Keratinocyte (primary cell): ENCODE measurements around the gene CZIB. TPM values are rescaled to one million over a fixed set of nuclear protein-coding genes. Genes with fewer than 3 reads are reported as not detected.
"Not testable (repeated sequence)": the region's sequence is repeated elsewhere in the genome, so short reads cannot be mapped to it uniquely, and the experiment has no call there.

ENCODE experiments used
- DNase-seq: peaks from one replicate; pipeline ENCODE4 v3.0.0-alpha.2; 2011; ENCODE audit warnings: low read depth, missing footprints, low spot score
- FAIRE-seq: peaks from 2 replicates; lab custom pipeline; 2011; peaks lifted over from hg19 to GRCh38; lab: Jason Lieb, UNC
- H2AFZ ChIP-seq: 2 replicates; pipeline ENCODE4 v1.6.0; 2012; ENCODE audit warnings: low read length, control low read depth, inconsistent platforms; ENCODE audit not compliant: control insufficient read depth
- H3K27ac ChIP-seq: 2 replicates; pipeline ENCODE4 v1.5.1; 2011; ENCODE audit warnings: low read length; ENCODE audit not compliant: control insufficient read depth, insufficient read depth
- H3K27me3 ChIP-seq: 3 replicates; pipeline ENCODE4 v1.6.0; 2011; ENCODE audit warnings: low read length; ENCODE audit not compliant: control insufficient read depth, insufficient read depth; ENCODE audit errors: extremely low read depth
- H3K36me3 ChIP-seq, 2 experiments: 2 replicates in 1 of 2; 3 replicates in 1 of 2; pipeline ENCODE4 v1.5.1; 2011; ENCODE audit warnings: low read length in 2 of 2, mild to moderate bottlenecking in 1 of 2; ENCODE audit not compliant: control insufficient read depth in 2 of 2, insufficient read depth in 2 of 2; ENCODE audit errors: extremely low read depth in 1 of 2
- H3K4me1 ChIP-seq: 3 replicates; pipeline ENCODE4 v1.5.1; 2011; ENCODE audit warnings: low read length; ENCODE audit not compliant: control insufficient read depth, insufficient read depth; ENCODE audit errors: extremely low read depth
- H3K4me2 ChIP-seq: 3 replicates; pipeline ENCODE4 v1.6.0; 2011; ENCODE audit warnings: low read depth, low read length; ENCODE audit not compliant: control insufficient read depth, insufficient read depth; ENCODE audit errors: extremely low read depth
- H3K4me3 ChIP-seq, 3 experiments: fragments of 200-600 bp in 1 of 3; sonication (generic) in 1 of 3; 2 replicates in 2 of 3; 3 replicates in 1 of 3; pipeline ENCODE4 v1.5.1; 2011 to 2016; ENCODE audit warnings: low read length in 3 of 3, mild to moderate bottlenecking in 3 of 3, control low read depth in 2 of 3, inconsistent platforms in 1 of 3, low read depth in 1 of 3, mixed read lengths in 1 of 3, mixed run types in 1 of 3, moderate library complexity in 1 of 3; ENCODE audit not compliant: control insufficient read depth in 2 of 3, insufficient read depth in 2 of 3; ENCODE audit errors: extremely low read depth in 1 of 3
- H3K79me2 ChIP-seq: 2 replicates; pipeline ENCODE4 v1.6.0; 2012; ENCODE audit warnings: low read length; ENCODE audit not compliant: control insufficient read depth, insufficient read depth
- H3K9ac ChIP-seq: 3 replicates; pipeline ENCODE4 v1.6.0; 2011; ENCODE audit warnings: low read length; ENCODE audit not compliant: control insufficient read depth, insufficient read depth; ENCODE audit errors: extremely low read depth
- H3K9me1 ChIP-seq: 3 replicates; pipeline ENCODE4 v1.6.0; 2011; ENCODE audit warnings: low read length; ENCODE audit not compliant: control insufficient read depth, insufficient read depth; ENCODE audit errors: extremely low read depth
- H3K9me3 ChIP-seq: 2 replicates; pipeline ENCODE4 v1.5.1; 2012; ENCODE audit warnings: low read depth, low read length; ENCODE audit not compliant: control insufficient read depth
- H4K20me1 ChIP-seq: 3 replicates; pipeline ENCODE4 v1.6.0; 2011; ENCODE audit warnings: low read length; ENCODE audit not compliant: control insufficient read depth, insufficient read depth; ENCODE audit errors: extremely low read depth
- CTCF ChIP-seq, 3 experiments: IDR thresholded peaks in 1 of 3; conservative IDR thresholded peaks in 1 of 3; optimal IDR thresholded peaks in 1 of 3; 2 replicates in 2 of 3; 3 replicates in 1 of 3; pipeline versions ENCODE3 to v1.5.1; 2011; ENCODE audit warnings: low read length in 3 of 3, mild to moderate bottlenecking in 3 of 3, moderate library complexity in 2 of 3, control low read depth in 1 of 3, inconsistent platforms in 1 of 3; ENCODE audit not compliant: insufficient read depth in 2 of 3; ENCODE audit errors: extremely low read depth in 1 of 3
- EZH2 ChIP-seq: IDR thresholded peaks from one replicate; pipeline ENCODE4 v1.6.1; 2012; ENCODE audit warnings: inconsistent platforms, mild to moderate bottlenecking, low read length, moderate library complexity
- dilution Hi-C: fragments of 300-500 bp; cut with MboI; formaldehyde crosslinking; loops from one replicate; pipeline ENCODE4 v1.7.0; 2020; ENCODE audit warnings: low sequenced_read_pairs; ENCODE audit not compliant: extremely low pct_ligation_motif_present
- polyA plus RNA-seq, 5 experiments: library from polyadenylated mRNA; depleted of rRNA in 3 of 5; stranded (reverse) in 3 of 5; stranded (forward) in 1 of 5; unstranded in 1 of 5; fragments of >200 nt; gene quantifications; 1 replicate in 1 of 5; 2 replicates in 3 of 5; 3 replicates in 1 of 5; pipeline versions ENCODE4 v1.2.1 to v1.2.3, GENCODE V29; 2011 to 2012; ENCODE audit warnings: missing spikeins in 2 of 5, low read depth in 1 of 5, low replicate concordance in 1 of 5

The CZIB gene
- polyA plus RNA-seq, 1 donor (not counting 4 experiments of a cell fraction or from before 2014, with no cell fraction given): 52.6 TPM

- Histone ChIP-seq H3K4me1 (no peaks in the 10 kb centered on the region), H4K20me1 (no peaks in the 10 kb centered on the region), H3K27ac (no peak overlapping the region), H2AFZ (no peak overlapping the region), H3K4me3 (no peak overlapping the region), H3K27me3 (no peaks in the 10 kb centered on the region), H3K9ac (no peak overlapping the region), H3K4me2 (no peak overlapping the region), H3K9me1 (no peaks in the 10 kb centered on the region), H3K36me3 (peaks cover 16 to 28% of the 10 kb centered on the region in 2 experiments), H3K79me2 (no peaks in the 10 kb centered on the region), H3K9me3 (no peaks in the 10 kb centered on the region)
- no peak for FAIRE-seq
- no peak for DNase-seq
- TF ChIP-seq EZH2: no peak
- dilution Hi-C loops: no loop called here
Observed at GRCh38 chr1:53207726-53208125, 12.7 kb downstream of the CZIB start.

GRCh38 chr1:53206735-53207379, 13.6 kb downstream of the CZIB start:
- FAIRE-seq: no peak
- dilution Hi-C loops: no loop called here

GRCh38 chr1:53206083-53206685, 14.2 kb downstream of the CZIB start:
- H3K27me3 ChIP-seq, H3K9me1 ChIP-seq, H3K9ac ChIP-seq, H3K4me1 ChIP-seq, H4K20me1 ChIP-seq, dilution Hi-C loops, H3K4me3 ChIP-seq, H3K27ac ChIP-seq, FAIRE-seq, DNase-seq, H3K9me3 ChIP-seq, H3K4me2 ChIP-seq, H3K79me2 ChIP-seq, H2AFZ ChIP-seq: not testable (repeated sequence)
- peaks cover 18 to 34% of the 10 kb centered on the region in 2 experiments for H3K36me3 ChIP-seq

More at GRCh38 chr1:53206735-53207379, 13.6 kb downstream of the CZIB start:
- TF ChIP-seq EZH2: no peak
- no peak for TF ChIP-seq CTCF (optimal IDR thresholded peaks at IDR 0.05 in 1 of 3, IDR thresholded peaks at IDR 0.05 in 1 of 3, conservative IDR thresholded peaks at IDR 0.05 in 1 of 3; ENCODE audit: extremely low read depth in 1 of 3, insufficient read depth in 2 of 3, low read length in 3 of 3)
- no peak for DNase-seq
- Histone ChIP-seq H3K9me3 (no peaks in the 10 kb centered on the region), H3K27me3 (no peaks in the 10 kb centered on the region), H3K27ac (no peak overlapping the region), H3K4me1 (no peaks in the 10 kb centered on the region), H3K36me3 (peaks cover 18 to 34% of the 10 kb centered on the region in 2 experiments), H3K4me3 (no peak overlapping the region), H2AFZ (no peak overlapping the region), H3K4me2 (no peak overlapping the region), H4K20me1 (no peaks in the 10 kb centered on the region), H3K9ac (no peak overlapping the region), H3K79me2 (no peaks in the 10 kb centered on the region), H3K9me1 (no peaks in the 10 kb centered on the region)

GRCh38 chr1:53205496-53205895, 14.9 kb downstream of the CZIB start:
- H3K9me3 ChIP-seq, H4K20me1 ChIP-seq, DNase-seq, H3K4me3 ChIP-seq, H3K27ac ChIP-seq, H3K9me1 ChIP-seq, dilution Hi-C loops, H3K27me3 ChIP-seq, FAIRE-seq, H3K79me2 ChIP-seq, H2AFZ ChIP-seq, H3K9ac ChIP-seq, H3K4me1 ChIP-seq, H3K4me2 ChIP-seq: not testable (repeated sequence)
- peaks cover 12 to 28% of the 10 kb centered on the region in 2 experiments for H3K36me3 ChIP-seq
